GM23338 (cell line): ENCODE measurements around the gene RRP7A. TPM values are rescaled to one million over a fixed set of nuclear protein-coding genes. Genes with fewer than 3 reads are reported as not detected.
A peak's percentile ranks its signal among the peaks of the same experiment; 100 is the strongest.

Source experiments
- ATAC-seq: fragments of 200-7000 bp; cut with Tn5 transposase; 3 replicates; pipeline ENCODE4 v1.9.1; 2020
- DNase-seq: peaks from one replicate; pipeline ENCODE4 v3.0.0-alpha.2; 2015; ENCODE audit warnings: low spot score
- H2AFZ ChIP-seq: fragments of 200-600 bp; sonication (generic); 2 replicates; pipeline ENCODE4 v1.8.0; 2016; ENCODE audit warnings: antibody characterized with exemption, mild to moderate bottlenecking, moderate library complexity
- H3F3A ChIP-seq: fragments of 200-600 bp; sonication (generic); replicated peaks from 2 replicates; pipeline ENCODE4 v1.8.0; 2017; ENCODE audit warnings: antibody characterized with exemption, mixed run types, low read depth
- H3K27ac ChIP-seq: fragments of 200-600 bp; sonication (generic); 2 replicates; pipeline ENCODE4 v1.6.1; 2016; ENCODE audit warnings: low read depth
- H3K27me3 ChIP-seq: fragments of 200-600 bp; sonication (generic); 2 replicates; pipeline ENCODE4 v1.8.0; 2016; ENCODE audit warnings: mild to moderate bottlenecking, mixed run types, moderate library complexity; ENCODE audit not compliant: insufficient read depth
- H3K36me3 ChIP-seq: fragments of 200-600 bp; sonication (generic); 2 replicates; pipeline ENCODE4 v1.8.0; 2016; ENCODE audit warnings: mild to moderate bottlenecking; ENCODE audit not compliant: insufficient read depth
- H3K4me1 ChIP-seq: fragments of 200-600 bp; sonication (generic); 2 replicates; pipeline ENCODE4 v1.8.0; 2016; ENCODE audit warnings: mild to moderate bottlenecking, moderate library complexity; ENCODE audit not compliant: insufficient read depth
- H3K4me2 ChIP-seq: fragments of 200-600 bp; sonication (generic); 2 replicates; pipeline ENCODE4 v1.7.1; 2017; ENCODE audit warnings: mixed run types
- H3K4me3 ChIP-seq: fragments of 200-600 bp; sonication (generic); 2 replicates; pipeline ENCODE4 v1.6.1; 2016; ENCODE audit warnings: mixed run types
- H3K79me2 ChIP-seq: fragments of 200-600 bp; sonication (generic); replicated peaks from 2 replicates; pipeline ENCODE4 v1.8.0; 2017; ENCODE audit warnings: mild to moderate bottlenecking; ENCODE audit not compliant: insufficient read depth
- H3K9me2 ChIP-seq: fragments of 200-600 bp; sonication (generic); 2 replicates; pipeline ENCODE4 v1.8.0; 2017; ENCODE audit not compliant: insufficient read depth
- H4K20me1 ChIP-seq: fragments of 200-600 bp; sonication (generic); replicated peaks from 2 replicates; pipeline ENCODE4 v1.8.0; 2017; ENCODE audit warnings: mild to moderate bottlenecking; ENCODE audit not compliant: insufficient read depth
- H3K27ac Mint-ChIP-seq: 2 replicates; pipeline ENCODE4 v1.8.0; 2020; ENCODE audit warnings: inconsistent platforms, mild to moderate bottlenecking, moderate library complexity, mixed read lengths
- H3K27me3 Mint-ChIP-seq: 3 replicates; pipeline ENCODE4 v1.8.0; 2022; ENCODE audit warnings: low read depth, mild to moderate bottlenecking, moderate library complexity, mixed read lengths, inconsistent platforms; ENCODE audit not compliant: insufficient read depth, poor library complexity
- H3K36me3 Mint-ChIP-seq: 3 replicates; pipeline ENCODE4 v1.8.0; 2021; ENCODE audit warnings: low read depth, mild to moderate bottlenecking, inconsistent platforms, moderate library complexity, mixed read lengths
- H3K4me1 Mint-ChIP-seq: 3 replicates; pipeline ENCODE4 v1.8.0; 2020; ENCODE audit warnings: mild to moderate bottlenecking, inconsistent platforms, mixed read lengths
- H3K4me3 Mint-ChIP-seq: 3 replicates; pipeline ENCODE4 v1.8.0; 2021; ENCODE audit warnings: moderate library complexity, mild to moderate bottlenecking, inconsistent platforms, mixed read lengths
- H3K9me3 Mint-ChIP-seq: 3 replicates; pipeline ENCODE4 v1.8.0; 2020; ENCODE audit warnings: moderate library complexity, mild to moderate bottlenecking, inconsistent platforms, mixed read lengths
- CREB1 ChIP-seq: fragments of 250-450 bp; sonication (Bioruptor Pico); IDR thresholded peaks from 2 replicates; pipeline ENCODE4 v1.5.0; 2020; ENCODE audit warnings: low read depth, mild to moderate bottlenecking, moderate library complexity
- ETS1 ChIP-seq: IDR thresholded peaks from 2 replicates; pipeline ENCODE4 v1.6.1; 2016; ENCODE audit warnings: antibody characterized with exemption
- EZH2 ChIP-seq: fragments of 200-600 bp; sonication (generic); IDR thresholded peaks from one replicate; pipeline ENCODE4 v1.8.0; 2017; ENCODE audit warnings: antibody characterized with exemption, mild to moderate bottlenecking, low read depth; ENCODE audit not compliant: unreplicated experiment
- EZH2phosphoT487 ChIP-seq: fragments of 200-600 bp; sonication (generic); IDR thresholded peaks from one replicate; pipeline ENCODE4 v1.8.1; 2018; ENCODE audit warnings: antibody characterized with exemption; ENCODE audit not compliant: unreplicated experiment
- JUNB ChIP-seq: IDR thresholded peaks from one replicate; pipeline ENCODE4 v1.6.1; 2016; ENCODE audit warnings: antibody characterized with exemption; ENCODE audit not compliant: unreplicated experiment
- NANOG ChIP-seq: IDR thresholded peaks from 2 replicates; pipeline ENCODE4 v1.6.1; 2016; ENCODE audit warnings: antibody characterized with exemption, borderline replicate concordance
- POLR2AphosphoS5 ChIP-seq: IDR thresholded peaks from 2 replicates; pipeline ENCODE4 v1.6.1; 2016; ENCODE audit warnings: antibody characterized with exemption, low read depth
- REST ChIP-seq: IDR thresholded peaks from one replicate; pipeline ENCODE4 v1.6.1; 2018; ENCODE audit warnings: antibody characterized with exemption; ENCODE audit not compliant: unreplicated experiment
- STAT1 ChIP-seq: IDR thresholded peaks from one replicate; pipeline ENCODE4 v1.6.1; 2016; ENCODE audit warnings: antibody characterized with exemption; ENCODE audit not compliant: unreplicated experiment
- ZNF114 ChIP-seq: fragments of 250-450 bp; sonication (Bioruptor Pico); IDR thresholded peaks from 2 replicates; pipeline ENCODE4 v1.5.0; 2020; ENCODE audit warnings: mild to moderate bottlenecking, moderate library complexity
- ZNF331 ChIP-seq: fragments of 250-450 bp; sonication (Bioruptor Pico); IDR thresholded peaks from 2 replicates; pipeline ENCODE4 v1.5.0; 2020; ENCODE audit warnings: low read depth, mild to moderate bottlenecking, moderate library complexity
- polyA plus RNA-seq: library from polyadenylated mRNA; unstranded; fragments of >200 nt; fragmentation: Nextera tagmentation; extraction: Ambion mirVana; gene quantifications from 2 replicates; pipeline ENCODE4 v1.2.1, GENCODE V29; 2016
- total RNA-seq: library from RNA; depleted of rRNA; stranded (reverse); fragments of >200 nt; shearing (Covaris generic); gene quantifications from 2 replicates; pipeline ENCODE4 v1.2.3, GENCODE V29; 2014

Gene RRP7A
- total and polyA plus RNA-seq, 2 experiments from 2014 or later = 48.1 to 59.2 TPM

GRCh38 chr22:42468841-42469240 is 50.8 kb downstream of the RRP7A start:
- no peaks in the 10 kb centered on the region for H3K36me3 ChIP-seq
- no peak overlapping the region for H3K4me2 ChIP-seq
- Mint-ChIP-seq H3K4me1 (peaks cover 10% of the 10 kb centered on the region), H3K27ac (no peak overlapping the region), H3K4me3 (no peak overlapping the region), H3K36me3 (no peaks in the 10 kb centered on the region), H3K27me3 (peaks cover 12% of the 10 kb centered on the region), H3K9me3 (no peaks in the 10 kb centered on the region)
- H3K4me1 ChIP-seq = 0 out of 2 replicates have a peak, but pooled peaks cover 3% of the 10 kb centered on the region
- H3K79me2 ChIP-seq = no peaks in the 10 kb centered on the region
- H3K27me3 ChIP-seq = no peaks in the 10 kb centered on the region
- no peaks in the 10 kb centered on the region for H4K20me1 ChIP-seq
- H2AFZ ChIP-seq = no peak overlapping the region
- no peaks in the 10 kb centered on the region for H3K9me2 ChIP-seq
- H3K27ac ChIP-seq = no peak overlapping the region
- TF ChIP-seq JUNB (no peak), EZH2 (no peak), NANOG (no peak), REST (no peak), CREB1 (no peak), STAT1 (no peak), ZNF331 (CRISPR knock-in tag) (no peak), POLR2AphosphoS5 (no peak), EZH2phosphoT487 (no peak), ZNF114 (CRISPR knock-in tag) (no peak), ETS1 (no peak)
- no peak for ATAC-seq
- H3F3A ChIP-seq = no peaks in the 10 kb centered on the region
- DNase-seq = no peak
- no peak overlapping the region for H3K4me3 ChIP-seq

GRCh38 chr22:42462016-42462415 is 57.6 kb downstream of the RRP7A start:
- ATAC-seq (peak; percentile 63), DNase-seq (no peak)
- Histone ChIP-seq H3K4me1 (peaks cover 20% of the 10 kb centered on the region), H3F3A (no peaks in the 10 kb centered on the region; the same call in 1 of the 2 replicates), H2AFZ (no peak overlapping the region), H3K27ac (no peak overlapping the region), H4K20me1 (no peaks in the 10 kb centered on the region; the same call in 1 of the 2 replicates), H3K4me3 (no peak overlapping the region), H3K9me2 (no peaks in the 10 kb centered on the region), H3K36me3 (no peaks in the 10 kb centered on the region), H3K79me2 (no peaks in the 10 kb centered on the region), H3K27me3 (no peaks in the 10 kb centered on the region), H3K4me2 (no peak overlapping the region; the same call in 1 of the 2 replicates)
- Mint-ChIP-seq H3K4me3 (no peak overlapping the region; the same call in 2 of the 3 replicates), H3K9me3 (no peaks in the 10 kb centered on the region; the same call in 2 of the 3 replicates), H3K36me3 (no peaks in the 10 kb centered on the region), H3K4me1 (peaks cover 35% of the 10 kb centered on the region), H3K27me3 (peaks cover 22% of the 10 kb centered on the region), H3K27ac (peak overlapping the region; percentile 20; the same call in 1 of the 2 replicates)
- TF ChIP-seq STAT1 = no peak
- no peak for TF ChIP-seq ZNF331 (CRISPR knock-in tag)
- no peak for TF ChIP-seq CREB1
- no peak for TF ChIP-seq JUNB
- TF ChIP-seq POLR2AphosphoS5 = no peak
- no peak for TF ChIP-seq NANOG
- no peak for TF ChIP-seq ZNF114 (CRISPR knock-in tag)
- no peak for TF ChIP-seq EZH2
- TF ChIP-seq REST = no peak
- no peak for TF ChIP-seq EZH2phosphoT487
- TF ChIP-seq ETS1 = no peak
